AG08395 (cell line): ENCODE measurements around the gene ZSWIM6.

Experiments used
- DNase-seq: peaks from one replicate; pipeline ENCODE4 v3.0.0; 2012; ENCODE audit warnings: mixed read lengths, low spot score

The ZSWIM6 gene

GRCh38 chr5:61482980-61483379, 150.9 kb downstream of the ZSWIM6 start:
- DNase-seq: no peak

GRCh38 chr5:61486476-61486875, 154.4 kb downstream of the ZSWIM6 start:
- DNase-seq: no peak

GRCh38 chr5:61489574-61489973, 157.5 kb downstream of the ZSWIM6 start:
- DNase-seq: no peak

- DNase-seq: no peak
These were observed 159.8 kb downstream of the ZSWIM6 start for GRCh38 chr5:61491861-61492260.

- DNase-seq: no peak
These were observed 161.9 kb downstream of the ZSWIM6 start for GRCh38 chr5:61493973-61494372.

- no peak for DNase-seq
These were observed 164.4 kb downstream of the ZSWIM6 start for GRCh38 chr5:61496446-61496845.

GRCh38 chr5:61496860-61497259, 164.8 kb downstream of the ZSWIM6 start:
- DNase-seq: peak; percentile 19

GRCh38 chr5:61498121-61498520, 166.1 kb downstream of the ZSWIM6 start:
- DNase-seq: no peak

- no peak for DNase-seq
These were observed 169.9 kb downstream of the ZSWIM6 start for GRCh38 chr5:61501971-61502370.

GRCh38 chr5:61504143-61504770, 172.2 kb downstream of the ZSWIM6 start:
- no peak for DNase-seq

GRCh38 chr5:61505281-61505680, 173.2 kb downstream of the ZSWIM6 start:
- DNase-seq: no peak

- DNase-seq: no peak
These were observed 175.2 kb downstream of the ZSWIM6 start for GRCh38 chr5:61507232-61507631.

GRCh38 chr5:61516946-61517345, 184.9 kb downstream of the ZSWIM6 start:
- DNase-seq: no peak

GRCh38 chr5:61519728-61520277, 187.7 kb downstream of the ZSWIM6 start:
- no peak for DNase-seq

- no peak for DNase-seq
These were observed 191.0 kb downstream of the ZSWIM6 start for GRCh38 chr5:61523073-61523472.

GRCh38 chr5:61523997-61524396, 191.9 kb downstream of the ZSWIM6 start:
- no peak for DNase-seq

- DNase-seq: no peak
These were observed 193.6 kb downstream of the ZSWIM6 start for GRCh38 chr5:61525512-61526206.

GRCh38 chr5:61526207-61526519, 194.1 kb downstream of the ZSWIM6 start:
- DNase-seq: no peak

- DNase-seq: no peak
These were observed 200.9 kb downstream of the ZSWIM6 start for GRCh38 chr5:61532983-61533382.

GRCh38 chr5:61534481-61535267, 202.6 kb downstream of the ZSWIM6 start:
- DNase-seq: no peak

GRCh38 chr5:61535828-61536227, 203.8 kb downstream of the ZSWIM6 start:
- DNase-seq: no peak

GRCh38 chr5:61536922-61537321, 204.9 kb downstream of the ZSWIM6 start:
- DNase-seq: no peak
